B cell (primary cell): Measurements from ENCODE around the gene RNF213. TPM values are rescaled to one million over a fixed set of nuclear protein-coding genes. Genes with fewer than 3 reads are reported as not detected.
"Not testable (repeated sequence)": the region's sequence is repeated elsewhere in the genome, so short reads cannot be mapped to it uniquely, and the experiment has no call there.

Experiments
- ATAC-seq: fragments of 200-7000 bp; cut with Tn5 transposase; one replicate; pipeline ENCODE4 v1.10.0; 2021; ENCODE audit warnings: low read depth, mild to moderate bottlenecking, moderate number of reproducible peaks, moderate library complexity
- CTCF ChIA-PET: fragments of 350-600 bp; sonication (Branson Sonifier 250); formaldehyde crosslinking; loops from one replicate; lab custom pipeline; 2021; ENCODE audit warnings: antibody characterized with exemption, inconsistent platforms; lab: Charles Lee
- POLR2A ChIA-PET: fragments of 350-600 bp; sonication (Branson Sonifier 250); formaldehyde crosslinking; loops from one replicate; lab custom pipeline; 2021; ENCODE audit warnings: antibody characterized with exemption; lab: Charles Lee
- DNase-seq: peaks from one replicate; pipeline ENCODE4 v3.0.0; 2013
- H2AFZ ChIP-seq: 2 replicates; pipeline ENCODE4 v1.6.1; 2012; ENCODE audit warnings: mild to moderate bottlenecking, low read depth, low read length; ENCODE audit not compliant: insufficient read depth, poor library complexity, severe bottlenecking
- H3K27ac ChIP-seq, 2 donors: 1 replicate in 1 of 2; 2 replicates in 1 of 2; pipeline ENCODE4 v1.5.1; 2012 to 2013; ENCODE audit warnings: low read length in 2 of 2, mild to moderate bottlenecking in 2 of 2, moderate library complexity in 1 of 2
- H3K27me3 ChIP-seq, 4 experiments: fragments of 200-600 bp in 1 of 4; sonication (generic) in 1 of 4; replicated peaks in 1 of 4; 1 replicate in 2 of 4; 2 replicates in 2 of 4; pipeline versions ENCODE4 v1.6.1 to v1.7.0; 2013 to 2016; ENCODE audit warnings: low read length in 3 of 4, mild to moderate bottlenecking in 2 of 4, mixed read lengths in 1 of 4, moderate library complexity in 1 of 4; ENCODE audit not compliant: insufficient read depth in 4 of 4, control insufficient read depth in 3 of 4; ENCODE audit errors: control extremely low read depth in 1 of 4
- H3K36me3 ChIP-seq, 2 experiments: replicated peaks in 1 of 2; 1 replicate in 1 of 2; 2 replicates in 1 of 2; pipeline versions ENCODE4 v1.6.1 to v1.7.1; 2013; ENCODE audit warnings: low read length in 1 of 2; ENCODE audit not compliant: insufficient read depth in 2 of 2, control insufficient read depth in 1 of 2; ENCODE audit errors: control extremely low read depth in 1 of 2, extremely low read depth in 1 of 2
- H3K4me1 ChIP-seq, 2 donors: fragments of 200-600 bp in 1 of 2; sonication (generic) in 1 of 2; 1 replicate in 1 of 2; 2 replicates in 1 of 2; pipeline versions ENCODE4 v1.5.1 to v1.6.1; 2013 to 2017; ENCODE audit warnings: low read length in 2 of 2; ENCODE audit not compliant: control insufficient read depth in 2 of 2, insufficient read depth in 2 of 2
- H3K4me2 ChIP-seq: replicated peaks from 2 replicates; pipeline ENCODE3; 2012; ENCODE audit warnings: mild to moderate bottlenecking, low read depth, low read length; ENCODE audit not compliant: poor library complexity, severe bottlenecking
- H3K4me3 ChIP-seq, 5 experiments: fragments of 200-600 bp in 1 of 5; sonication (generic) in 1 of 5; 1 replicate in 3 of 5; 2 replicates in 2 of 5; pipeline versions ENCODE4 v1.5.1 to v1.7.0; 2011 to 2016; ENCODE audit warnings: low read length in 4 of 5, mild to moderate bottlenecking in 4 of 5, low read depth in 2 of 5, control low read depth in 1 of 5, moderate library complexity in 1 of 5; ENCODE audit not compliant: insufficient read depth in 1 of 5; ENCODE audit errors: control extremely low read depth in 1 of 5, extremely low read depth in 1 of 5
- H3K79me2 ChIP-seq: fragments of 200-600 bp; sonication (generic); one replicate; pipeline ENCODE4 v1.6.0; 2016; ENCODE audit warnings: low read length; ENCODE audit not compliant: control insufficient read depth, insufficient read depth
- H3K9ac ChIP-seq: fragments of 200-600 bp; sonication (generic); 2 replicates; pipeline ENCODE4 v1.6.1; 2017; ENCODE audit warnings: mild to moderate bottlenecking, low read length, moderate library complexity
- H3K9me3 ChIP-seq, 3 donors: one replicate each; pipeline versions ENCODE4 v1.6.1 to v1.7.1; 2013; ENCODE audit warnings: low read length in 2 of 3; ENCODE audit not compliant: control insufficient read depth in 2 of 3, insufficient read depth in 1 of 3; ENCODE audit errors: control extremely low read depth in 1 of 3
- H4K20me1 ChIP-seq: 2 replicates; pipeline ENCODE4 v1.6.0; 2012; ENCODE audit warnings: mild to moderate bottlenecking, low read length; ENCODE audit not compliant: insufficient read depth, control insufficient read depth, poor library complexity, severe bottlenecking
- H3K27ac Mint-ChIP-seq: one replicate; pipeline ENCODE4 v1.8.0; 2021; ENCODE audit warnings: mixed read lengths
- H3K27me3 Mint-ChIP-seq: one replicate; pipeline ENCODE4 v1.8.0; 2021; ENCODE audit warnings: mixed read lengths
- H3K4me1 Mint-ChIP-seq: one replicate; pipeline ENCODE4 v1.8.0; 2021; ENCODE audit warnings: mixed read lengths
- H3K4me3 Mint-ChIP-seq: one replicate; pipeline ENCODE4 v1.8.0; 2021; ENCODE audit warnings: mixed read lengths
- H3K9me3 Mint-ChIP-seq: one replicate; pipeline ENCODE4 v1.8.0; 2022; ENCODE audit warnings: mixed read lengths; ENCODE audit not compliant: insufficient read depth
- CTCF ChIP-seq: fragments of 200-600 bp; IDR thresholded peaks from one replicate; pipeline ENCODE4 v1.8.0; 2022; ENCODE audit warnings: antibody characterized with exemption, mild to moderate bottlenecking
- EZH2 ChIP-seq: IDR thresholded peaks from 2 replicates; pipeline ENCODE4 v1.6.1; 2012; ENCODE audit warnings: borderline replicate concordance, low read depth, mild to moderate bottlenecking, moderate library complexity, low read length; ENCODE audit not compliant: insufficient read depth, poor library complexity, severe bottlenecking
- WGBS: methylation state at CpG from one replicate; pipeline ENCODE4 v1.1.5; 2013; ENCODE audit warnings: missing lambda C conversion rate; ENCODE audit not compliant: insufficient coverage; 5-methylcytosine and 5-hydroxymethylcytosine counted together
- intact Hi-C: fragments of 100-400 bp; cut with micrococcal nuclease; formaldehyde crosslinking; loops from one replicate; pipeline ENCODE4 v1.10.0; 2022
- polyA plus RNA-seq: library from polyadenylated mRNA; depleted of rRNA; stranded (reverse); fragments of >200 nt; gene quantifications from 2 replicates; pipeline ENCODE4 v1.2.3, GENCODE V29; 2012
- total RNA-seq, 2 donors: library from RNA; stranded (reverse); fragments of 120-200 nt in 1 of 2; gene quantifications; 1 replicate in 1 of 2; 2 replicates in 1 of 2; pipeline versions ENCODE4 v1.2.3 to v1.2.4, GENCODE V29; 2013 to 2022

The RNF213 gene
- total and polyA plus RNA-seq, 2 donors (not counting 1 experiment from before 2014, with no cell fraction given): 121 to 287 TPM

- no peaks in the 10 kb centered on the region for H3K9me3 ChIP-seq
Measured at GRCh38 chr17:80402959-80403358, 142.3 kb downstream of the RNF213 start.

GRCh38 chr17:80406146-80406545, 145.5 kb downstream of the RNF213 start:
- ChIA-PET POLR2A (no interaction called here), CTCF (no interaction called here)
- Histone ChIP-seq H3K4me2 (no peak overlapping the region), H3K4me3 (no peak overlapping the region), H3K9ac (no peak overlapping the region), H3K27me3 (peaks cover 0 to 8% (median 0%) of the 10 kb centered on the region in 4 experiments), H3K4me1 (no peaks in the 10 kb centered on the region), H4K20me1 (no peaks in the 10 kb centered on the region), H3K9me3 (no peaks in the 10 kb centered on the region), H2AFZ (no peak overlapping the region), H3K27ac (no peak overlapping the region), H3K36me3 (no peaks in the 10 kb centered on the region), H3K79me2 (no peaks in the 10 kb centered on the region)
- peaks cover 7% of the 10 kb centered on the region for H3K27me3 Mint-ChIP-seq
- WGBS: 84% methylated on average over 8 of the region's 8 CpGs
- TF ChIP-seq CTCF (no peak), EZH2 (no peak)
- DNase-seq (no peak), ATAC-seq (no peak)
- no peak overlapping the region for H3K27ac Mint-ChIP-seq
- H3K9me3 Mint-ChIP-seq: no peaks in the 10 kb centered on the region
- no peaks in the 10 kb centered on the region for H3K4me1 Mint-ChIP-seq
- intact Hi-C loops: no loop called here
- H3K4me3 Mint-ChIP-seq: no peak overlapping the region

More at GRCh38 chr17:80402959-80403358, 142.3 kb downstream of the RNF213 start:
- Histone ChIP-seq H3K4me2 (no peak overlapping the region), H3K36me3 (no peaks in the 10 kb centered on the region), H3K27ac (no peak overlapping the region), H3K4me3 (no peak overlapping the region), H4K20me1 (no peaks in the 10 kb centered on the region), H3K9ac (no peak overlapping the region), H3K4me1 (no peaks in the 10 kb centered on the region), H2AFZ (no peak overlapping the region), H3K79me2 (no peaks in the 10 kb centered on the region), H3K27me3 (peaks cover 0 to 8% (median 0%) of the 10 kb centered on the region in 4 experiments)
- no peak overlapping the region for H3K27ac Mint-ChIP-seq
- intact Hi-C loops: no loop called here
- no peak overlapping the region for H3K4me3 Mint-ChIP-seq
- H3K9me3 Mint-ChIP-seq: no peaks in the 10 kb centered on the region
- WGBS: 86% methylated on average over 1 of the region's 4 CpGs
- CTCF ChIA-PET: no interaction called here
- H3K27me3 Mint-ChIP-seq: no peaks in the 10 kb centered on the region
- H3K4me1 Mint-ChIP-seq: peaks cover 2% of the 10 kb centered on the region
- DNase-seq: no peak
- POLR2A ChIA-PET: no interaction called here
- TF ChIP-seq EZH2: no peak
- no peak for TF ChIP-seq CTCF
- ATAC-seq: no peak

GRCh38 chr17:80407917-80408316, 147.3 kb downstream of the RNF213 start:
- H3K36me3 ChIP-seq, H3K4me1 Mint-ChIP-seq, H3K27me3 ChIP-seq, ATAC-seq, H3K79me2 ChIP-seq, DNase-seq, H3K4me1 ChIP-seq, H3K4me2 ChIP-seq, CTCF ChIA-PET, H3K4me3 ChIP-seq, H3K27ac Mint-ChIP-seq, H2AFZ ChIP-seq, POLR2A ChIA-PET, H4K20me1 ChIP-seq, intact Hi-C loops, H3K9me3 Mint-ChIP-seq, H3K4me3 Mint-ChIP-seq, H3K9me3 ChIP-seq, H3K9ac ChIP-seq, H3K27ac ChIP-seq: not testable (repeated sequence)
- peaks cover 17% of the 10 kb centered on the region for H3K27me3 Mint-ChIP-seq
- 90% methylated on average over 2 of the region's 5 CpGs for WGBS
